GM12878 (cell line): ENCODE data around the gene ZNF792. TPM values are rescaled to one million over a fixed set of nuclear protein-coding genes. Genes with fewer than 3 reads are reported as not detected.

ENCODE experiments used
- ATAC-seq: fragments of 200-7000 bp; cut with Tn5 transposase; 3 replicates; pipeline ENCODE4 v1.9.1; 2020; ENCODE audit warnings: mild to moderate bottlenecking, moderate library complexity
- BruUV-seq: library from RNA; stranded (reverse); fragments of 400-500 nt; replicated peaks from 2 replicates; lab custom pipeline; 2021; lab: Mats Ljungman, UMichigan
- CTCF ChIA-PET: fragments of 300-600 bp; sonication (Branson Sonifier 250); formaldehyde crosslinking; extraction: SDS; loops from one replicate; lab custom pipeline; 2021; ENCODE audit warnings: inconsistent platforms; lab: Yijun Ruan, JAX
- POLR2A ChIA-PET: fragments of 350-600 bp; formaldehyde crosslinking; extraction: SDS; loops from one replicate; lab custom pipeline; 2021; ENCODE audit warnings: inconsistent platforms; lab: Charles Lee
- RAD21 ChIA-PET: fragments of 300-600 bp; sonication (Branson Sonifier 250); formaldehyde crosslinking; loops from one replicate; lab custom pipeline; 2023; ENCODE audit warnings: antibody characterized with exemption; ENCODE audit not compliant: unreplicated experiment; lab: Charles Lee
- SMC1A ChIA-PET: fragments of 300-600 bp; sonication (Branson Sonifier 250); formaldehyde crosslinking; loops from one replicate; lab custom pipeline; 2023; ENCODE audit not compliant: unreplicated experiment, uncharacterized antibody; lab: Charles Lee
- DNase-seq: peaks from one replicate; pipeline ENCODE4 v3.0.0-alpha.2; 2011; ENCODE audit warnings: low read depth, low spot score
- FAIRE-seq: peaks from 3 replicates; lab custom pipeline; 2011; peaks lifted over from hg19 to GRCh38; lab: Jason Lieb, UNC
- H2AFZ ChIP-seq: 2 replicates; pipeline ENCODE4 v1.6.0; 2011; ENCODE audit warnings: low read depth, low read length, control low read depth; ENCODE audit not compliant: control insufficient read depth
- H3K27ac ChIP-seq: 2 replicates; pipeline ENCODE4 v1.5.1; 2011; ENCODE audit warnings: control low read depth; ENCODE audit not compliant: control insufficient read depth, insufficient read depth
- H3K27me3 ChIP-seq, 2 experiments: replicated peaks in 1 of 2; 2 replicates each; pipeline versions ENCODE4 v1.6.0 to v1.6.1; 2011; ENCODE audit warnings: low read length in 1 of 2; ENCODE audit not compliant: control insufficient read depth in 2 of 2, insufficient read depth in 2 of 2
- H3K36me3 ChIP-seq, 2 experiments: 2 replicates each; pipeline ENCODE4 v1.5.1; 2011; ENCODE audit warnings: low read length in 1 of 2; ENCODE audit not compliant: control insufficient read depth in 2 of 2, insufficient read depth in 2 of 2
- H3K4me1 ChIP-seq: 2 replicates; pipeline ENCODE4 v1.6.1; 2011; ENCODE audit warnings: mild to moderate bottlenecking, low read length, moderate library complexity, mixed read lengths; ENCODE audit not compliant: control insufficient read depth, insufficient read depth
- H3K4me2 ChIP-seq: 2 replicates; pipeline ENCODE4 v1.6.0; 2011; ENCODE audit warnings: control low read depth; ENCODE audit not compliant: control insufficient read depth, insufficient read depth
- H3K4me3 ChIP-seq: fragments of 200-600 bp; sonication (generic); 2 replicates; pipeline ENCODE4 v1.5.1; 2016
- H3K79me2 ChIP-seq: 2 replicates; pipeline ENCODE4 v1.6.0; 2011; ENCODE audit warnings: low read length; ENCODE audit not compliant: control insufficient read depth, insufficient read depth
- H3K9ac ChIP-seq: 2 replicates; pipeline ENCODE4 v1.8.0; 2011; ENCODE audit warnings: low read length, control low read depth, mixed read lengths; ENCODE audit not compliant: control insufficient read depth, insufficient read depth
- H3K9me3 ChIP-seq: replicated peaks from 3 replicates; pipeline ENCODE4 v1.5.1; 2011; ENCODE audit warnings: mild to moderate bottlenecking, low read length; ENCODE audit not compliant: control insufficient read depth, insufficient read depth
- H4K20me1 ChIP-seq: 2 replicates; pipeline ENCODE4 v1.6.0; 2011; ENCODE audit not compliant: control insufficient read depth, insufficient read depth
- MXI1 ChIP-seq: fragments of 150-350 bp; IDR thresholded peaks from 2 replicates; pipeline ENCODE4 v1.6.1; 2011; ENCODE audit warnings: low read depth, mild to moderate bottlenecking, inconsistent platforms, low read length, improper control_type of control experiment
- SMARCA5 ChIP-seq: fragments of 450-650 bp; IDR thresholded peaks from 2 replicates; pipeline ENCODE4 v1.6.1; 2017; ENCODE audit warnings: mild to moderate bottlenecking
- WGBS: methylation state at CpG from one replicate; pipeline ENCODE4 v1.1.6; 2016; ENCODE audit warnings: low lambda C conversion rate; ENCODE audit not compliant: insufficient replicate concordance, insufficient coverage; ENCODE audit errors: missing lambda C conversion rate; 5-methylcytosine and 5-hydroxymethylcytosine counted together
- in situ Hi-C: fragments of 300-500 bp; cut with MboI; formaldehyde crosslinking; loops from 9 replicates; pipeline ENCODE4 v1.14.3; 2018; ENCODE audit warnings: mixed read lengths
- intact Hi-C: fragments of 100-400 bp; cut with micrococcal nuclease; formaldehyde crosslinking; loops from one replicate; pipeline ENCODE4 v1.14.2; 2022; ENCODE audit not compliant: unreplicated experiment
- polyA plus RNA-seq, 11 experiments: library from polyadenylated mRNA; depleted of rRNA in 4 of 11; unstranded in 6 of 11; stranded (reverse) in 5 of 11; fragments of >200 nt; fragmentation: Nextera tagmentation in 4 of 11; fragmentation: Illumina TruSeq in 1 of 11; extraction: Ambion mirVana in 4 of 11; extraction: Trizol in 1 of 11; gene quantifications; 1 replicate in 1 of 11; 2 replicates in 10 of 11; pipeline versions ENCODE4 v1.2.1 to v1.2.3, GENCODE V29; 2011 to 2016; ENCODE audit warnings: inconsistent platforms in 2 of 11, missing spikeins in 2 of 11, low read depth in 1 of 11
- total RNA-seq, 4 experiments: library from RNA; depleted of rRNA in 3 of 4; stranded (reverse); fragments of >200 nt in 3 of 4; fragmentation: Illumina TruSeq in 1 of 4; extraction: Trizol in 1 of 4; gene quantifications; 2 replicates each; pipeline versions ENCODE4 v1.2.1 to v1.2.3, GENCODE V29; 2013 to 2021
- TF ChIP-seq, protein P1 (sequence below): IDR thresholded peaks from 2 replicates; pipeline ENCODE4 v1.6.1; 2011; ENCODE audit warnings: borderline replicate concordance, low read depth, mild to moderate bottlenecking, moderate library complexity, low read length; ENCODE audit not compliant: insufficient read depth, poor library complexity, severe bottlenecking

The ZNF792 gene
- total and polyA plus RNA-seq, 10 of the 15 experiments (the other 5 are each of a cell fraction or from before 2014, with no cell fraction given) = 0.53 to 4.8 (median 1.3) TPM

DNA sequence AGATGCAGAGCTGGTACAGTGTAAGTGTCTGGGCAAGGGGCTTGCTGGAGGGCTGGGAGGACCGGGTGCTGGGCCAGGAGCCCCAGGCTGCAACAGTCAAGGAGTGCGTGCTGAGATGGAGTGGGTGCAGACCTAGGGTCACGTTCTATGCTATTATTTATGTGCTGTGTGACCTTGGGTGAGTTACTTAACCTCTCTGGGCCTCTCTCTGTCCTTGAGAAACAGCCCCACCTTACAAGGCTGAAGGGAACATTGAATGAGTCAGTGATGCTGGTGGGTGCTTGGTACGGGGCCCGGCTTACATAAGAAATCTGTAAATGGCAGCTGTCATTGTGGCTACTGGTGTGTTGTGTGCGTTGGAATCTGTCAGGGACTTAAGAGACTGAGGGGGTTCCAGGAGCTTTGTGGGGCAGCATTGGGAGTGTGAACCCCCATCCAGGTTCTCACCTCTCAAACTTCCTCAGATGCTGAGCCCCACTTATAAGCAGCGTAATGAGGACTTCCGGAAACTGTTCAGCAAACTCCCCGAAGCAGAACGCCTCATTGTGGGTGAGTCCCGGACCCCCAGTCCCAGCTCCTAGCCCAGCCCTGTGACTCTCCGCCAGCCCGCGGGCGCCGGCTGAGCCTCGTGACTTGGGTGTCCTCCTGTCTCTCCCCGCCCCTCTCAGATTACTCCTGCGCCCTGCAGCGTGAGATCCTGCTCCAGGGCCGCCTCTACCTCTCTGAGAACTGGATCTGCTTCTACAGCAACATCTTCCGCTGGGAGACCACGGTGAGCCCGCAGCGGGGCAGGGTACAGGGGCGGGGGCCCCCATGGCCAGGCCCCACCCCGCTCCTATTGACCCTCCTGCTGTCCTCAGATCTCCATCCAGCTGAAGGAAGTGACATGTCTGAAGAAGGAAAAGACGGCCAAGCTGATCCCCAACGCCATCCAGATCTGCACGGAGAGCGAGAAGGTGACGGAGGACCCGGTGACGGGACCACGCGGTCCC lies 45.7 kb upstream of the ZNF792 start:
- 96% methylated on average over 36 of the region's 36 CpGs for WGBS
- Histone ChIP-seq H3K4me3 (no peak overlapping the region), H3K27me3 (no peaks in the 10 kb centered on the region), H2AFZ (no peak overlapping the region), H3K9ac (no peak overlapping the region), H4K20me1 (no peaks in the 10 kb centered on the region), H3K4me2 (no peak overlapping the region), H3K79me2 (peaks cover 5% of the 10 kb centered on the region), H3K36me3 (peaks cover 5 to 28% of the 10 kb centered on the region in 2 experiments), H3K4me1 (peaks cover 11% of the 10 kb centered on the region), H3K9me3 (no peaks in the 10 kb centered on the region), H3K27ac (no peak overlapping the region)
- FAIRE-seq (no peak), DNase-seq (no peak), ATAC-seq (no peak)
- ChIA-PET POLR2A (no interaction called here), SMC1A (interaction anchor here (1.8 kb wide), 1 partner anchor 26 kb away, joined by 5 read pairs; no protein-coding TSS in a partner anchor), CTCF (interaction anchor here (1.5 to 2.1 kb wide), 2 partner anchors 21 to 36 kb away, joined by 3 to 10 read pairs; no protein-coding TSS in a partner anchor), RAD21 (no interaction called here)
- in situ Hi-C loops (loop anchor here (5.0 kb wide), 1 partner anchor 32 kb away; no protein-coding TSS in a partner anchor), intact Hi-C loops (no loop called here)
- peak; percentile 72; the same call in 1 of the 2 replicates for TF ChIP-seq SMARCA5
- TF ChIP-seq, protein P1, sequence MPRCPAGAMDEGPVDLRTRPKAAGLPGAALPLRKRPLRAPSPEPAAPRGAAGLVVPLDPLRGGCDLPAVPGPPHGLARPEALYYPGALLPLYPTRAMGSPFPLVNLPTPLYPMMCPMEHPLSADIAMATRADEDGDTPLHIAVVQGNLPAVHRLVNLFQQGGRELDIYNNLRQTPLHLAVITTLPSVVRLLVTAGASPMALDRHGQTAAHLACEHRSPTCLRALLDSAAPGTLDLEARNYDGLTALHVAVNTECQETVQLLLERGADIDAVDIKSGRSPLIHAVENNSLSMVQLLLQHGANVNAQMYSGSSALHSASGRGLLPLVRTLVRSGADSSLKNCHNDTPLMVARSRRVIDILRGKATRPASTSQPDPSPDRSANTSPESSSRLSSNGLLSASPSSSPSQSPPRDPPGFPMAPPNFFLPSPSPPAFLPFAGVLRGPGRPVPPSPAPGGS = no peak
- no peak for TF ChIP-seq MXI1
- no TSS peak for BruUV-seq
